NCI-H1092 treated with DMSO at 0.1 percent for 48 hours (cell line): ENCODE measurements around the gene GRWD1.

Experiments
- DNase-seq: peaks from one replicate; lab custom pipeline; 2025; lab: John Stamatoyannopoulos, UW

Gene GRWD1

DNA sequence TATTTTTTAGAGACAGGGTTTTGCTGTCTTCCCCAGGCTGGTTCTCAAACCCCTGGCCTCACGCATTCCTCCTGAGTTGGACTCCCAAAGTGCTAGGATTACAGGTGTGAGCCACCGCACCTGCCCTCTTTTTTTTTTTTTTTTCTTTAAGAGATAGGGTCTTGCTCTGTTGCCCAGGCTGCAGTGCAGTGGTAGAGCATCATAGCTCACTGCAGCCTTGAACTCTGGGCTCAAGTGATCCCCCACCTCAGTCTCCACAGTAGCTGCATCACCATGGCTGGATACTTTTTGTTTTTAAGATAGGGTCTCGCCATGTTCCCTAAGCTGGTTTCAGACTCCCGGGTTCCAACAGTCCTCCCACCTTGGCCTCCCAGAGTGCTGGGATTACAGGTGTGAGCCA, 11.1 kb downstream of the GRWD1 start:
- DNase-seq = no peak

DNA sequence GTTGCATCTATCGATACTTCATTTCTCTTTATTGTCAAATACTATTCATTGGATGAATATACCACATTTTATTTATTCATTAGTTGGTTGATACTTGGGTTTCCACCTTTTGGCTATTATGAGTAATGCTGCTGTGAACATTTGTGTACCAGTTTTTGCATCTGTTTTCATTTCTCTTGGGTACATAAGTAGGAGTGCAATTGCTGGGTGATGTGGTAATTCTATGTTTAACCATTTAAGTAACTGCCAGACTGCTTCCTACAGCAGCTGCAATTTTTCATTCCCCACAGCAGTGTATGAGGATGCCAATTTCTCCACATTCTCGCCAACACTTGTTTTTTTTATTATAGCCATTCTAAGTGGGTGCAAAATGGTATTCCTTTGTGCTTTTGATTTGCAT, 12.2 kb downstream of the GRWD1 start:
- no peak for DNase-seq

DNA sequence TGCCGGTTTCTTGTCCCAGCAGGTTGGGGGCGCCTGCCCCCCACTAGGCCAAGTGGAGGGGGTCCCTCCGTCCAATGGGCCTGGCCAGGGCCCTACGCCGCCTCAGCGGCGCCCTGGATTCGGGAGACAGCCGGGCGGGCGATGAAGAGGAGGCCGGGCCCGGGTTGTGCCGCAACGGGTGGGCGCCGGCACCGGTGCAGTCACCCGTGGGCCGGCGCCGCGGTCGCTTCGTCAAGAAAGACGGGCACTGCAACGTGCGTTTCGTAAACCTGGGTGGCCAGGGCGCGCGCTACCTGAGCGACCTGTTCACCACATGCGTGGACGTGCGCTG, 15.8 kb downstream of the GRWD1 start:
- no peak for DNase-seq

DNA sequence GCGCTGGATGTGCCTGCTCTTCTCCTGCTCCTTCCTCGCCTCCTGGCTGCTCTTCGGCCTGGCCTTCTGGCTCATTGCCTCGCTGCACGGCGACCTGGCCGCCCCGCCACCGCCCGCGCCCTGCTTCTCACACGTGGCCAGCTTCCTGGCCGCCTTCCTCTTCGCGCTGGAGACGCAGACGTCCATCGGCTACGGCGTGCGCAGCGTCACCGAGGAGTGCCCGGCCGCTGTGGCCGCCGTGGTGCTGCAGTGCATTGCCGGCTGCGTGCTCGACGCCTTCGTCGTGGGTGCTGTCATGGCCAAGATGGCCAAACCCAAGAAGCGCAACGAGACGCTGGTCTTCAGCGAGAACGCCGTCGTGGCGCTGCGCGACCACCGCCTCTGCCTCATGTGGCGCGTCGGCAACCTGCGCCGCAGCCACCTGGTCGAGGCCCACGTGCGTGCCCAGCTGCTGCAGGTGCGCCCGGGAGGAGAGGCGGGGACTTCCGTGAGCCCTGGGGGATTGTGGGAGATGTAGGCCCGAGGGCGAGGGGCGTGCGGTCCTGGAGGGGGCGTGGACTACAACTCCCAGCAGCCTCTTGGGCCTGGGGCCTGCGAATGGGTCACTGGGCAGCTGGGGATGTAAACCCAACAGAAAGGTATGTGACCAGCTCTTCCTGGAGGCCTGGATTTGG, 16.3 kb downstream of the GRWD1 start:
- no peak for DNase-seq

DNA sequence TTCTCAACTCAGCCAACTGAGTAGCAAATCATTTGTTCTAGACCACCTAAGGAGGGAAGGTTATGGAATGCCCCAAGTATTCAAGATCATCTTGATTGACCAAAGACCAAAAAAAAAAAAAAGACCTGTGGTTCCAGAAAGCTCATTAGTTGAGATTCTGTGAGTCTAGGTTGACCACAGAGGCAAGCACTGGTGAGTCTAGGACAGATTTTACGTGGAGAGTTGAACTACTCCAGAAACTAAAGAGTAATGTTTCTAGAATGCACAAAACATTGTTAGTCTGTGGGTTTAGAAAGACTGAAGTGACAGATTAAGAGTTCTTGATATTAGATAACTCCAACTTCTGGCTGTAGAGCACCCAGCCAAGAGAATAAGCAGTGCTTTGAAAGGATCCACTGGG, 19.4 kb downstream of the GRWD1 start:
- DNase-seq = no peak

DNA sequence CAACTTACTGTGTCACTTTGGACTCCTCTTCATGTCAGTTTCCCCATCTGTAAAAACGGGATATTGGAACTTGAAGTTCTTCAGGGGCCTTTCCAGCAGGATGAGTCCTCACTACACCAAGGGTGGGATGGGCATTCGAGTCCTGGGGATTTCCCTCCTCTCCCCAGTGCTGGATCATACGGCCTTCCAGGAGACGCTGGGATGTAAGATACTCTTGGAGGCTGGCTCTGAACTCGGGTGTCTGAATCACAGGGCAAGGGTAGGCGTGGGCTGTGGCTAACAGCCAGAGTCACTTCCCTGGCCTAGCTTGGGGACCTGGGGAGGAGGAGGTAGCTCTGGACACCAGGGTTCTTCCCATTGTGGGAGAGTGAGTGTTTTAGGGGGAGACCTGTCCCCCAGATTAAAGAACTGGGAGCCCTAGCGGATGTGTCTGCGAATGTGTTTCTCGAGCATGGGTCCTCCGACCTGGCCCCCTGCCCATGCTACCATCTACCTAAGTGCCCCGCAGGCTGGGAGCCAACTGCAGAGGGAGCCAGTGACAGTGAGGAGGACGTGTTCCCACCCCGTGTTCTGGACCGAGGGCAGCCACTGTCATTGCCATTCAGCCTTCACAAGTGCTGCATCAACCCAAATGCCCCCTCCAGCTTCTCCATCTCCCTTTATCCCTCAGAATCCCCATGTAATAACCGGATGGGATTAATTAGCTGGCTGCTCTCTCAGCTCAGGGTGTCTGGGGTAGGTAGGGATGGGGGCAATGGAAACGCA, 21.0 kb downstream of the GRWD1 start:
- peak; percentile 48 for DNase-seq

DNA sequence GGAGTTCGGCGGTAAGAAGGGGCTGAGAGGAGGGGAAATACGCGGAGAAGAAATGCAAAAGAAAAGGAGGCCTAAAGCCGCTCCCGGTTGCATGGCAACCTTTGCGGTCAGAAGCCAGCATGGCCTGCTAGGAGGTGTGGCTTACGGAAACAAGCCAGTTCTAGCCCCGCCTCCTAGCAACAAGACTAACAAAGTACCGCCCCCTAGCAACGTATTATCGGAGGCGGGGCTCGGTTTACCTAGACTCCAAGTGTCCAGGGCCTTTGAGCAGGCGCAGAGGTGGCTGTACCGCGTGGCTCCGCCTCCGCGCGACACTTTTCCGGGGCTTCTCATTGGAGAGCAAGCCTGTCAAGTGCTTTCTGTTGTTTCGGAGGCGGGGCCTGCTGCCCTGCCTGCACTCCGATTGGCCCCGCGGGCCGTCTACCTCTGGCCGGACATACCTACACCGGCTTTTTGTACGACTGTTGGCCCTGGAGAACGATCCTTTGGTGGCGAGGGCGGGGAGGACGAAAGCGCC, 23.0 kb downstream of the GRWD1 start:
- peak; percentile 98 for DNase-seq

DNA sequence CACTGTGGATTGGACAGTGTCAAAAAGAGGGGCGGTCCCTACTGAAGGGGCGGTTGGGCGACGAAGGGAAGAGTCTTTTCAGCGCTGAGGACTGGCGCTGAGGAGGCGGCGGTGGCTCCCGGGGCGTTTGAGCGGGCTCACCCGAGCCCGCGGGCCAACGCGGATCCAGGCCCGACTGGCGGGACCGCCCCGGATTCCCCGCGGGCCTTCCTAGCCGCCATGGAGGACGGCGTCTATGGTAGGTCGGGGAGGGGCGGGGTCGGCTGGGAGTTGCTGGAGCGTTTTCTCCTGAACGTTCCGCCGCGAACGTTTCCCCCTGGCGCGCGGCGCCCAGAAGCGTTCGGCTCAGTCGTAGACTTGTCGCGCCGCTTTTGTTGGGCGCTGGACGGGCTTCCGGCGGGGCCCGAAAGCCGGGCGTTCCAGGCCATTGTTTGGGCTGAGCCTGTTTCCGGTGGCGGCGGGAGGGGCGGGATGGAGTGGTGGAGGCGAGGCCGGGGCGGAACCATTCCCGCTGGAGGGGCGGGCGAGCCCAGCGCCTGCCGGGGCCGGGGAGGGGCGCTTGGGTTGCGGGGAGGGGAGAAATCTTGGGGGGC, 23.6 kb downstream of the GRWD1 start, which contains the start of gene CYTH2:
CYTH2 (plus strand) TSS at position 81 of the 593 bp plus-strand sequence; CDS start at position 220, 139 bp downstream.
- DNase-seq = peak; percentile 51

DNA sequence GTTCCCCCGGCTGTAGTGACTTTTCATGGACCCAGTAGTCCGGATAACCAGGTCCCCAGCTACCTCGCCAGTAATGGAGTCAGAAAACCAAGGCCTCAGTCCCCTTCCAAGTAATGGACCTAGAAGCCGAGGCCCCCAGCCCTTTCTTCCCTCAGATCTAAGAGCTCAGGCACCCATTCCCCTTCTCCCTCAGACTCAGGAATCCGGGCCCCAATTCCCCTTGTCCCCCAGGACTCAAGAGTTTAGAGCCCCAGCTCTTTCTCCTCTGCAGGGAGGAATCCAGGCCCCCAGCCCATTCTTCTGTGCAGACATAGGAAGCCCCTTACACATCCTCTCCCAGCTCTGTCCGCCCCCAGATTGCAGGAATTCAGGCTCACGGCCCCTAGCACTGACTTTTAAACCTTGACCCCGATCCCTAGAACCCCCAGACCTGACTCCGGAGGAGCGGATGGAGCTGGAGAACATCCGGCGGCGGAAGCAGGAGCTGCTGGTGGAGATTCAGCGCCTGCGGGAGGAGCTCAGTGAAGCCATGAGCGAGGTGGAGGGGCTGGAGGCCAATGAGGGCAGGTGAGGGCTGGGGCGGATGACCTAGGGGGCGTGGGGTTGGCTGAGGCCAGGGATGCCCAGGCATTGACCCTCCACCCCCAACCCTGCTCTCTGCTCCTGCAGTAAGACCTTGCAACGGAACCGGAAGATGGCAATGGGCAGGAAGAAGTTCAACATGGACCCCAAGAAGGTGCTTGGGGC, 24.3 kb downstream of the GRWD1 start:
- no peak for DNase-seq

DNA sequence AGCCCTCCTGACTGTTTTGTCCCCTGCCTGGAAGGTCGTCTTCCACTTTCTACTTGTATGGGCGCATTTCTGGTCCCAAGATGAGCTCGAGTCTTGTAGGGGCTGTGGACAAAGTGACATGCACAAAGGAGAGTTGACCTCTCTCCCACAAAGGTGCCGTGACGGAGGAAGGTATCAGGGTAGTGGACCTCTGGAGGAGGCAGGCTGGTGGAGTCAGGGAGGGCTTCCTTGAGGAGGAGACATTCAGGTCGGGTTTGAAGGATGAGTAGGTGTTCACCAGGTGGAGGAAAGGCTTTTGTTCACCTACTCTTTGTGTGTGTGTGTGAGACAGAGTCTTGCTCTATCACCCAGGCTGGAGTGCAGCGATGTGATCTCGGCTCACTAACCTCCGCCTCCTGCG, 25.1 kb downstream of the GRWD1 start:
- no peak for DNase-seq

DNA sequence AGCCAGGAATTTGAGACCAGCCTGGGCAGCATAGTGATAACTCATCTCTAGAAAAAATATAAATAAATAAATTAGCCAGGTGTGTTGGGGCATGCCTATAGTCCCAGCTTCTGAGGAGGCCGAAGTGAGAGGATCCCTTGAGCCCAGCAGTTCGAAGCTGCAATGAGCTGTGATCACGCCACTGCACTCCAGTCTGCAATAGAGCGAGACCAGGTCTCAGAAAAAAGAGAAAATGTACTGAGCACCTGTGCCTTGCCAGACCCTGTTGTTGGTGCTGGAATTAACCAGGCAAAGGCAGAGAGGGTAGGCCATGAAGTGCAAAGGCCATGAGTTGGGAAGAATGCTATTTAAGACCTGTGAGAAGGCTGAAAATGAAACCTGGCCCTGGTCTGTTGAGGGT, 26.1 kb downstream of the GRWD1 start:
- no peak for DNase-seq

DNA sequence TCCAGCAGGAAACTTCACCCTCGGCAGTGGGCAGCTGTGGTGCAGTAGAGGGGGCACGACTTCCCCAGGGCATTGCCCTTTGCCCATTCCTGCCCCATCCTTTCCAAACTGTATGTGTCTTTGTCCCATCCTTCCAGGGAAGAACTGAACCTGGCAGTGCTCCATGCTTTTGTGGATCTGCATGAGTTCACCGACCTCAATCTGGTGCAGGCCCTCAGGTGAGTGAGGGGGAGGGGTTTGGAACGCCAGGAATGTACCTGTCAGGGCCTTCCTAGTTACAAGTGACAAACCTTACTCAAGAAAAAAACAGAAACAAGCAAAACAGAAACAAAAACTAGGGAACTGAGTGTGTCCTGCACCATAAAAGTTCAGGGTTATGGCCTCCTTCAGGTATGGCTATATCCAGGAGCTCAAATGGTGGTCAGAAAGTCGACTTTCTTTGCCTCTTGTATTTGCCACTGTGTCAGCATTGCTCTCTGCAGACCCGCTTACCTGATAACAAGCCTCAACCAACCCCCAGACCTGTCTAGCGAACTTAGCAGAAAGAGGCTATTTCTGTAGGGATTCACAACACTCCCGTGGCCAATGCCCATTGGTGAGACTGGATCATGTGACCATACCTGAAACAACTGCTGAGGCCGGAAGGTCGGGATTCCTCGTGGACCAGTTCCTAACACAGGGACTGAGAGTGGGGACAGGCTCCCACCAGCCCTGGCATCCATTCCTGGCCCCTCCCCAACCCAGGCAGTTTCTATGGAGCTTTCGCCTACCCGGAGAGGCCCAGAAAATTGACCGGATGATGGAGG, 27.6 kb downstream of the GRWD1 start:
- no peak for DNase-seq

DNA sequence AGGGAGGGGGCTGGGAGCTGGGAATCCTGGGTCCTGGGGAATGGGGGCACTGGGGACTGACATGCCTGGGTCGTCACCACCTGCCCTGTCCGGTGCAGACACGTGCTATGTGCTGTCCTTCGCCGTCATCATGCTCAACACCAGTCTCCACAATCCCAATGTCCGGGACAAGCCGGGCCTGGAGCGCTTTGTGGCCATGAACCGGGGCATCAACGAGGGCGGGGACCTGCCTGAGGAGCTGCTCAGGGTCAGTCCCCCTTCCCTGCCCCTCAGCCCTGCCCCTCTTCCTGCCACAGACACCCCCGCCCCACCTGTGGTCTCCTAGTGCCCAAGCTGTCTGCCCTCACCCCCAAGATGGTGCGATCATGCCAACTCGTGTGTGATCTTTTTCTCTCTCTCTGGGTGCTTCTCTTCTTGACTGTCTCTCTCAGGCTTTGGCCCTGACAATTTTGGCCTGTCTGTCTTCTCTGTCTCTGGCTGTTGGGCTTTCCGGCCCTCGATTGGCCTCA, 28.4 kb downstream of the GRWD1 start:
- DNase-seq = no peak

DNA sequence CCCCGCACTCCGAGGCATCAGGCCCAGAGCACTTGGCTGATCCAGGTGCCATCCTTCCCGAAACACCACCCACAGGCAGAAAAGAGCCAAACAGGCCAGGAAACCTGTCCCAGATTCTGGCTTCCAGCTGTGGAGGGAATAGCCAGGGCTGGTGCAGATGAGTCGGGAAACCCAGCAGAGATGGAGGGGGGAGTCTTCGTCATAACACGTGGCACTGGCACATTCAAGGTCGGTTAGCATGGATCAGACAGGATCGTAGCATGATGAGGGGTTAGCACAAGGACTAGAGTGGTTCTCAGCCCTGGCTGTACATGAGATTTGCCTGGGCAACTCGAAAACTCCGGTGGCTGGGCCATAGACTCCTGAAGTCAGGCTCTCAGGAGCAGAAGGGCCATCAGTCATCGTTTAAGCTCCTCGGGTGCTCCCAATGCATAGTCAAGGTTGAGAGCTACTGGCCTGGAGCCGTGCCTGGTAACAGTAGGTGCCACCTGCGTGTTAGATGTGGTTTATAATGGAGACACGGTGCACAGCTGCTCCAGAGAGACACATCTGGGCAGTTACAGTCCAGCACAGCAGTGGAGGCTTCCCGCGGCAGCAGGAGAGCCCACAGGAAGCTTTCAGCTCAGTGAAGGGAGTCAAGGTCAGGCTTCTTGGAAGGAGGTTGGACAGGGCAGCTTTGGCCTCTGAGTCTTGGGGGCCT, 29.7 kb downstream of the GRWD1 start:
- DNase-seq = no peak

DNA sequence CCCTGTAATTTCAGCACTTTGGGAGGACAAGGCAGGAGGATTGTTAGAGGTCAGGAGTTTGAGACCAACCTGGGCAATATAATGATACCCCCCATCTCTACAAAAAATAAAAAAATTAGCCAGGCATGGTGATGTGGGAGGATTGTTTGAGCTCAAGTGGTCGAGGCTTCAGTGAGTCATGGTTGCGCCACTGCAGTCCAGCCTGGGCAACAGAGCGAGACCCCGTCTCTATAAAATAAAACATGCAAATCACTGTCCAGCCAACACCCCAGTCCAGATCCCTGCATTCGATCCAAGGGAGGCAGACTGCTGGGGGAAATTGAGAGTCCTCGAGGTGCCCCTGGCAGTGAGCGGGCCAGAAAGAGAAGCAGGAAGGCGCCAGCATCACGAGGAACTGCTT, 30.4 kb downstream of the GRWD1 start:
- DNase-seq = no peak

DNA sequence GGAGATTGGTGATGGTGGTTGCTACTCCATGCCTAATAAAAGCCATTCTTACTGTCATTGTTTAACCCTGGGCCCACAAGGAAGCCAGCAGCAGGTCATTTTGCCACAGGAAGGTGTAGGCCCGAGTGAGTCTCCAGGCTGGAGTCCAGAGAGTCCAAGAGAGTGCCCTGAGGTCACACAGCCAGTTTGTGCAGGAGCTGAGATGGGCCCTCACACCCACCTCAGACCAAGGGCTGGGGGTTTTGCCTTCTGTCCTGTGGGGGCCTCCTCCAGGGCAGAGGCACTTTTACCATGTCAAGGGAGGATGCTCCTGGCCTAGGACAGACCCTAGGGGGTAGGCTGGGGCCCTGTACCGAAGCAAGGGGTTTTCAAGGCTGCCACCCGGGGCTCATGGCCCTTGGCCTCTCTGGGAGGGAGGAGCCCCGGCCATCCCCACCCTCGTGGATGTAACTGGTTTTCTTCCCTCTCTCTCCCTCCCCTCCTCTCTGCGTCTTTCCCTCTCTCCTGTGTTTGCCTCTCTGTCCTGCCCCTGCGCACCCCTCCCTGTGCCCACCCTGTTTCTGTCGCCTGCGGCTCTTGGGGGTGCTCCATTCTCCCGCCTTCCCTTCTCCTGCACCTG, 31.4 kb downstream of the GRWD1 start:
- no peak for DNase-seq

DNA sequence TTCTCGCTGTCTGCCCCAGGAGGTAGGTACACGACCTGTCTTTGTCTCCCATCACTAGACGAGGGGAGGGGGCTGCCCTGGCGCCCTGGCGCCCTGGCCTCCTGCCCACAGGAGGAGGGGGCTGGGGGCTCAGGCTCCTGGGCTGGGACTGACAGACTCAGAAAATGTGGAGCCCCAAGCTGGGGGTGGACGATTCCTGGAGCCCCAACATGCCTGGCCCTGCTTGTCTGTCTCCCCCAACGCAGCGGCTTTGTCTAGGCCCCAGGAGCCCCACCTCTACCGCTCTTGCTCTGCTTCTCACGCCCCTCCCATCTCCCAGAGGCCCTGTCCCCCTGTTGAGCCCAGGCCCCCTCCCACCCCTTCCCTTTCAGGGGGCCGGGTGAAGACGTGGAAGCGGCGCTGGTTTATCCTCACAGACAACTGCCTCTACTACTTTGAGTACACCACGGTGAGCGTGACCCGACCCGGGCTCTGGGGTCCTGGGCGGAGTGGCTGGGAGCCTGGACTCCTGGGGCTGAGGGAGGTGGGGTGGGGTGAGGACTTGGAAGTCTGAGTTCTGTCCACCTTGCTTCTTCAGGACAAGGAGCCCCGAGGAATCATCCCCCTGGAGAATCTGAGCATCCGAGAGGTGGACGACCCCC, 32.0 kb downstream of the GRWD1 start:
- no peak for DNase-seq

DNA sequence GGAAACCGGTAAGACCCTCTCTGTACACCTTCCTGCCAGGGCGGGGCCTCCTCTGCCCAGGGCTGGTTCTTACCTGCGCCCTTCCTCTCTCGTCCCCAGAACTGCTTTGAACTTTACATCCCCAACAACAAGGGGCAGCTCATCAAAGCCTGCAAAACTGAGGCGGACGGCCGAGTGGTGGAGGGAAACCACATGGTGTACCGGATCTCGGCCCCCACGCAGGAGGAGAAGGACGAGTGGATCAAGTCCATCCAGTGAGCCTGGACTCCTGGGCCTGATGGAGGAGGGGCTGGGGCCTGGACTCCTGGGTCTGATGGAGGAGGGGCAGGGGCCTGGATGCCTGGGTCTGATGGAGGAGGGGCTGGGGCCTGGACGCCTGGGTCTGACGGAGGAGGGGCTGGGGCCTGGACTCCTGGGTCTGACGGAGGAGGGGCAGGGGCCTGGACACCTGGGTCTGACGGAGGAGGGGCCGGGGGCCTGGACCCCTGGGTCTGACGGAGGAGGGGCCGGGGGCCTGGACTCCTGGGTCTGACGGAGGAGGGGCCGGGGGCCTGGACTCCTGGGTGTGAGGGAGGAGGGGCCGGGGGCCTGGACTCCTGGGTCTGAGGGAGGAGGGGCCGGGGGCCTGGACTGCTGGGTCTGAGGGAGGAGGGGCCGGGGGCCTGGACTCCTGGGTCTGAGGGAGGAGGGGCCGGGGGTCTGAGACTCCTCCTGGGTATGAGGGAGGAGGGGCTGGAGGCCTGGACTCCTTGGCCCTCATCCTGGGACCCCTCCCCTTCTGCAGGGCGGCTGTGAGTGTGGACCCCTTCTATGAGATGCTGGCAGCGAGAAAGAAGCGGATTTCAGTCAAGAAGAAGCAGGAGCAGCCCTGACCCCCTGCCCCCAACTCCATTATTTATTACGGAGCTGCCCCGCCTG, 32.8 kb downstream of the GRWD1 start:
- DNase-seq = no peak

DNA sequence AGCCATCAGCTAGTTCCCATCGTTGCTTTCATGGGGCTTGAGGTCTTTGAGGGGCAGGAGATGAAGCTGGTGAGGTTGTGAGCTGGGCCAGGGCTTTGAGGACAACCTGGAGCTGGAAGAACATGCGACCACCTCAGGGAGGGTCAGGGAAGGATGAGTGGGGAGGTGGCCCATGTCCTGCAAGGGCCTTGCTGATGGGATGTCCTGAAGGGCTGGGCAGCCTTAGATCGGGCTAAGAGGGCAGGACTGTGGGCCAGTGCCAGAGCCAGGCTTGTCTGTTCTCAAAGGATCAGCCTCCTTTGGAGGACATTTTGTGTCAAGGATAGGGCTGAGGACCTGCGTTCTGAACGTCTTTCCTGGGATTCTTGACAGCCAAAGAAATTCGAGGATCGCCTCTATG, 33.9 kb downstream of the GRWD1 start:
- no peak for DNase-seq
